SJSA1 (cell line): ENCODE results near the gene NR6A1. TPM values are rescaled to one million over a fixed set of nuclear protein-coding genes. Genes with fewer than 3 reads are reported as not detected.

Experiments used
- DNase-seq, 2 experiments: peaks; one replicate each; pipeline ENCODE4 v3.0.0-alpha.2; 2015 to 2020; ENCODE audit warnings: low spot score in 2 of 2, low read depth in 1 of 2
- H3K27ac ChIP-seq: fragments of 250-450 bp; sonication (Bioruptor Pico); 2 replicates; pipeline ENCODE4 v1.5.1; 2020; ENCODE audit warnings: mild to moderate bottlenecking, moderate library complexity
- H3K27me3 ChIP-seq: fragments of 250-450 bp; sonication (Bioruptor Pico); replicated peaks from 2 replicates; pipeline ENCODE4 v1.5.1; 2020; ENCODE audit warnings: mild to moderate bottlenecking, moderate library complexity
- H3K36me3 ChIP-seq: fragments of 250-450 bp; sonication (Bioruptor Pico); 2 replicates; pipeline ENCODE4 v1.5.1; 2020; ENCODE audit warnings: mild to moderate bottlenecking
- H3K4me1 ChIP-seq: fragments of 250-450 bp; sonication (Bioruptor Pico); replicated peaks from 2 replicates; pipeline ENCODE4 v1.6.1; 2021; ENCODE audit warnings: mild to moderate bottlenecking
- H3K4me3 ChIP-seq: fragments of 250-450 bp; sonication (Bioruptor Pico); 2 replicates; pipeline ENCODE4 v1.5.1; 2020; ENCODE audit warnings: mild to moderate bottlenecking
- H3K9me3 ChIP-seq: fragments of 250-450 bp; sonication (Bioruptor Pico); replicated peaks from 2 replicates; pipeline ENCODE4 v1.5.1; 2020; ENCODE audit warnings: mild to moderate bottlenecking
- total RNA-seq: library from RNA; depleted of rRNA; stranded (reverse); fragments of >200 nt; shearing (Covaris generic); gene quantifications from 2 replicates; pipeline ENCODE4 v1.2.3, GENCODE V29; 2014

Gene NR6A1
- total RNA-seq, 1 experiment from 2014 or later: 1.0 TPM

GRCh38 chr9:124558777-124559470 is 212.2 kb downstream of the NR6A1 start:
- Histone ChIP-seq H3K4me1 (peaks cover 22% of the 10 kb centered on the region), H3K9me3 (no peaks in the 10 kb centered on the region), H3K27ac (no peak overlapping the region), H3K36me3 (no peaks in the 10 kb centered on the region), H3K4me3 (no peak overlapping the region), H3K27me3 (no peaks in the 10 kb centered on the region)
- DNase-seq: no peak

- no peak for DNase-seq
- no peak overlapping the region for H3K4me3 ChIP-seq
- H3K9me3 ChIP-seq: no peaks in the 10 kb centered on the region
- no peaks in the 10 kb centered on the region for H3K27me3 ChIP-seq
- H3K27ac ChIP-seq: no peak overlapping the region
- H3K4me1 ChIP-seq: peaks cover 33% of the 10 kb centered on the region
- no peaks in the 10 kb centered on the region for H3K36me3 ChIP-seq
Observed at GRCh38 chr9:124557895-124558294, 213.2 kb downstream of the NR6A1 start.

- Histone ChIP-seq H3K4me3 (no peak overlapping the region), H3K27me3 (no peaks in the 10 kb centered on the region), H3K27ac (no peak overlapping the region), H3K9me3 (no peaks in the 10 kb centered on the region), H3K36me3 (no peaks in the 10 kb centered on the region), H3K4me1 (peaks cover 44% of the 10 kb centered on the region)
- no peak for DNase-seq
Observed at GRCh38 chr9:124555043-124555442, 216.1 kb downstream of the NR6A1 start.

GRCh38 chr9:124553738-124554137 is 217.4 kb downstream of the NR6A1 start:
- Histone ChIP-seq H3K9me3 (no peaks in the 10 kb centered on the region), H3K36me3 (no peaks in the 10 kb centered on the region), H3K27me3 (no peaks in the 10 kb centered on the region), H3K4me1 (peaks cover 37% of the 10 kb centered on the region), H3K4me3 (no peak overlapping the region), H3K27ac (peak overlapping the region; percentile 68)
- peak; percentile 48 to 60 for DNase-seq

DNA sequence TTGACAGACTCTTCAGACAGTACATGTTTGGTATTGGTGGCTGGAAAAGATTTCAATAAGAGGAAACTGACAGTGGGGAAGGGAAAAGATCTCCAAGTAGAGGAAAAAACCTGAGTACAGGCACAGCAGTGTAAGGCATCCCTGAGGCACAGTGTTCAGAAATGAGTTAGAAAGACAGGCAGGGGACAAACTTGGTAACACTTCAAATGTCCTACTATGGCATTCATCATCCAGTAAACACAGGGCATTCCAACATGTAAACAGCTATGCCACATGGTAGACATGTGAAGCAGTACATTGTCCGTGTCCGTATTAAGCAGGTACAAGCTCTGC is 218.9 kb downstream of the NR6A1 start:
- Histone ChIP-seq H3K4me3 (no peak overlapping the region), H3K4me1 (peaks cover 37% of the 10 kb centered on the region), H3K36me3 (no peaks in the 10 kb centered on the region), H3K9me3 (no peaks in the 10 kb centered on the region), H3K27me3 (no peaks in the 10 kb centered on the region), H3K27ac (peak overlapping the region; percentile 26)
- no peak for DNase-seq

GRCh38 chr9:124551472-124552272 is 219.4 kb downstream of the NR6A1 start:
- H3K4me3 ChIP-seq: no peak overlapping the region
- H3K9me3 ChIP-seq: no peaks in the 10 kb centered on the region
- peaks cover 37% of the 10 kb centered on the region for H3K4me1 ChIP-seq
- H3K36me3 ChIP-seq: no peaks in the 10 kb centered on the region
- peak overlapping the region; percentile 26 for H3K27ac ChIP-seq
- peak; percentile 66 to 74 for DNase-seq
- no peaks in the 10 kb centered on the region for H3K27me3 ChIP-seq

DNA sequence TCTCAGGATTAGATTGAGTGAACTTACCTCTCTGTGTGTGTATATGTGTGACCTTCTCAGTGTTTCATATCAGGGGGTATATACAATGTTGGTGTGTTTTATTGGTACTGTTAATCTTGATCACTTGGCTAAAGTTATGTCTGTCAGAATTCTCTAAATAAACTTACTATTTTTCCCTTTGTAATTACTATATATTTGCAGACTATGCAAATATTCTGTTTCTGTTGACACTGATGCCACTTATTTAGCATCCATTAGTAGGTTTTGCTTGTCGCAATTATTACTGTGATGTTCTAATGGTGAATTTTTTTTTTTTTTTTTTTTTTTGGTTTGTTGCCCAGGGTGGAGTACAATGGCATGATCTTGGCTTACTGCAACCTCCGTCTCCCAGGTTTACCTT is 221.0 kb downstream of the NR6A1 start:
- no peaks in the 10 kb centered on the region for H3K9me3 ChIP-seq
- no peak overlapping the region for H3K4me3 ChIP-seq
- H3K27me3 ChIP-seq: no peaks in the 10 kb centered on the region

DNA sequence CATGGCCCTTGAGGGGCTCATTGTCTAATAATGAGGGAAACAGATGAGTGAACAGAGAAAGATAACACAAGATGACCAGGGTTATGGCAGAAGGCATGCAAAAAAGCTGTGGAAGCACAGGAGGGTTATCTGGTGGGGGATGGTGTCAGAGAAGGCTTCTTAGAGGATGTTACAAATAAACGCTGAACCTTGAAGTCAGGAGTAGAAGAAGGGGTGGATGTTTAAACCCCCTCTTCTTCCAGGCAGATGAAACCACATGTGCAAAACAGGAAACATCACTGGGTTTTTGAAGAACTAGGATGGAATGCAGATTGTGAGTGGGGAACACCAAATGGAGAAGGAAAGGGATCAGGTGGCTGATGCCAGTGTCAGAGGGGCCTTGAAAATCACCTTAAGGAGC is 222.1 kb downstream of the NR6A1 start:
- Histone ChIP-seq H3K27me3 (no peaks in the 10 kb centered on the region), H3K36me3 (no peaks in the 10 kb centered on the region), H3K9me3 (no peaks in the 10 kb centered on the region), H3K27ac (no peak overlapping the region), H3K4me1 (peaks cover 29% of the 10 kb centered on the region), H3K4me3 (no peak overlapping the region)
- no peak for DNase-seq

More for the DNA sequence above, 221.0 kb downstream of the NR6A1 start:
- Histone ChIP-seq H3K36me3 (no peaks in the 10 kb centered on the region), H3K27ac (no peak overlapping the region), H3K4me1 (peaks cover 37% of the 10 kb centered on the region)
- no peak for DNase-seq

- Histone ChIP-seq H3K27ac (no peak overlapping the region), H3K9me3 (no peaks in the 10 kb centered on the region), H3K4me1 (no peaks in the 10 kb centered on the region), H3K36me3 (no peaks in the 10 kb centered on the region), H3K27me3 (no peaks in the 10 kb centered on the region), H3K4me3 (no peak overlapping the region)
- no peak for DNase-seq
Observed at GRCh38 chr9:124544535-124544934, 226.6 kb downstream of the NR6A1 start.

DNA sequence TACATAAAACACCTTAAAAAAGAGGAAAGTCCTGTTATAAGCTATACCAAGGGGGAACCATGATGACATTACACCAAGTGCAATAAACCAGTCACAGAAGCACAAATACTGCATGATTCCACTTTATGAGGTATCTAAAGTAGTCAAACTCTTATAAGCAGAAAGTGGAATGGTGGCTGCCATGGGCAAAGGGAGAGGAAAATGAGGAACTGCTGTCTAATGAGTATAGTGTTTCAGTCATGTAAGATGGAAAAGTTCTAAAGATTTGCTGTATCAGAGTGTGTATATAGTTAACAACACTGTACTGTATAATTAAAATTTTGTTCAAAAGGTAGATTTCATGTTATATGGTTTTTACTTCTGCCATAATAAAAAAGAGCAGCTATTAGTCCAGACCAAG is 229.3 kb downstream of the NR6A1 start:
- DNase-seq: no peak
- Histone ChIP-seq H3K9me3 (no peaks in the 10 kb centered on the region), H3K4me1 (no peaks in the 10 kb centered on the region; the same call in 1 of the 2 replicates), H3K27me3 (no peaks in the 10 kb centered on the region), H3K27ac (no peak overlapping the region), H3K4me3 (no peak overlapping the region), H3K36me3 (no peaks in the 10 kb centered on the region)

GRCh38 chr9:124537926-124538325 is 233.2 kb downstream of the NR6A1 start:
- no peak for DNase-seq
- no peaks in the 10 kb centered on the region for H3K27me3 ChIP-seq
- no peaks in the 10 kb centered on the region; the same call in 1 of the 2 replicates for H3K36me3 ChIP-seq

DNA sequence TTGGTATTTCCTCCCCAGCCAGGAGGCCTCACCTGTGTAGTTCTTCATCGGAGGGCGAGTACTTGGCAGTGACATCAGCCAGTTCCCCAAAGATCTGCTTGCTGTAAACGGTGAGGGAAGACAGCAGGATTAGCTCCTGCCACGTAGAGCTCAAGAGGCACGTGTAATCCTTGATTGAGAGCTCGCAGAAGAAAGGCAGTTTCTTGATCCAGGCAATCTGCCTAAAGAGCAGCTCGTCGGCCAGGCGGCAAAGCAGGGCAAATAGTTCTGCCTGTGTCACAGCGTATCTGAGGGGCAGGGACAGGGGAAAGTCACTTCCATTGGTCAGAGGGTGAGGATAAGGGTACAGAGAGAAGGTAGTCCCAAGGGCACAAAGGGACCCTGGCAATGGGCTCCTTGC is 235.3 kb downstream of the NR6A1 start:
- DNase-seq: no peak
- H3K36me3 ChIP-seq: no peaks in the 10 kb centered on the region; the same call in 1 of the 2 replicates
- no peak overlapping the region for H3K27ac ChIP-seq

More at GRCh38 chr9:124537926-124538325, 233.2 kb downstream of the NR6A1 start:
- no peak overlapping the region for H3K4me3 ChIP-seq
- no peaks in the 10 kb centered on the region for H3K9me3 ChIP-seq
- H3K27ac ChIP-seq: no peak overlapping the region
- H3K4me1 ChIP-seq: peaks cover 10% of the 10 kb centered on the region

GRCh38 chr9:124532897-124533296 is 238.2 kb downstream of the NR6A1 start:
- peaks cover 15% of the 10 kb centered on the region for H3K4me1 ChIP-seq
- no peaks in the 10 kb centered on the region for H3K9me3 ChIP-seq
- H3K4me3 ChIP-seq: no peak overlapping the region
- DNase-seq: no peak
- H3K36me3 ChIP-seq: no peaks in the 10 kb centered on the region; the same call in 1 of the 2 replicates
- no peaks in the 10 kb centered on the region for H3K27me3 ChIP-seq
- no peak overlapping the region for H3K27ac ChIP-seq

More for the DNA sequence above, 235.3 kb downstream of the NR6A1 start:
- Histone ChIP-seq H3K4me1 (peaks cover 10% of the 10 kb centered on the region), H3K9me3 (no peaks in the 10 kb centered on the region), H3K4me3 (no peak overlapping the region), H3K27me3 (no peaks in the 10 kb centered on the region)

GRCh38 chr9:124531115-124531514 is 240.0 kb downstream of the NR6A1 start:
- DNase-seq: no peak
- peaks cover 23% of the 10 kb centered on the region for H3K4me1 ChIP-seq
- no peak overlapping the region for H3K4me3 ChIP-seq
- no peaks in the 10 kb centered on the region; the same call in 1 of the 2 replicates for H3K36me3 ChIP-seq
- no peak overlapping the region for H3K27ac ChIP-seq
- H3K9me3 ChIP-seq: no peaks in the 10 kb centered on the region
- H3K27me3 ChIP-seq: no peaks in the 10 kb centered on the region
